SU-DHL-6 (cell line): ENCODE measurements around the gene TMEM69.

Experiments used
- H2AFZ ChIP-seq: fragments of 200-600 bp; sonication (generic); 2 replicates; pipeline ENCODE4 v1.6.1; 2014; ENCODE audit warnings: low read depth, mild to moderate bottlenecking, moderate library complexity, mixed read lengths, antibody characterized with exemption, low read length; ENCODE audit not compliant: severe bottlenecking
- H3F3A ChIP-seq: fragments of 200-600 bp; shearing (Covaris generic); 2 replicates; pipeline ENCODE4 v1.6.0; 2016; ENCODE audit warnings: antibody characterized with exemption, mild to moderate bottlenecking; ENCODE audit not compliant: insufficient read depth
- H3K27ac ChIP-seq: fragments of 200-600 bp; sonication (generic); 2 replicates; pipeline ENCODE4 v1.5.1; 2016; ENCODE audit warnings: low read depth, mild to moderate bottlenecking, low read length, moderate library complexity, mixed read lengths
- H3K27me3 ChIP-seq: fragments of 200-600 bp; sonication (generic), shearing (Covaris generic); 2 replicates; pipeline ENCODE4 v1.6.0; 2014; ENCODE audit warnings: mild to moderate bottlenecking, low read length
- H3K36me3 ChIP-seq: fragments of 200-600 bp; sonication (generic); 2 replicates; pipeline ENCODE4 v1.6.1; 2014; ENCODE audit warnings: mild to moderate bottlenecking, low read length, mixed read lengths
- H3K4me2 ChIP-seq: fragments of 300-600, 200-600 bp; shearing (Covaris generic), sonication (generic); 2 replicates; pipeline ENCODE4 v1.6.0; 2014; ENCODE audit warnings: low read length, low read depth, mild to moderate bottlenecking; ENCODE audit not compliant: poor library complexity, severe bottlenecking
- H3K4me3 ChIP-seq: fragments of 200-600 bp; sonication (generic); 2 replicates; pipeline ENCODE4 v1.5.1; 2014; ENCODE audit warnings: antibody characterized with exemption, low read length, mild to moderate bottlenecking, mixed read lengths; ENCODE audit not compliant: insufficient read depth, poor library complexity, severe bottlenecking
- H3K79me2 ChIP-seq: fragments of 200-600 bp; sonication (generic); 2 replicates; pipeline ENCODE4 v1.6.1; 2014; ENCODE audit warnings: mild to moderate bottlenecking, low read length, moderate library complexity; ENCODE audit not compliant: insufficient read depth
- H3K9ac ChIP-seq: fragments of 200-600 bp; sonication (generic); 2 replicates; pipeline ENCODE4 v1.7.0; 2014; ENCODE audit warnings: mild to moderate bottlenecking, low read length
- H3K9me2 ChIP-seq: fragments of 200-600 bp; sonication (generic); replicated peaks from 2 replicates; pipeline ENCODE4 v1.6.1; 2014; ENCODE audit warnings: low read length; ENCODE audit not compliant: insufficient read depth
- H3K9me3 ChIP-seq: fragments of 200-600 bp; sonication (generic); 2 replicates; pipeline ENCODE4 v1.6.1; 2014; ENCODE audit warnings: low read length, mixed read lengths; ENCODE audit not compliant: insufficient read depth
- H4K20me1 ChIP-seq: fragments of 200-600 bp; sonication (generic); 2 replicates; pipeline ENCODE4 v1.6.1; 2014; ENCODE audit warnings: low read depth, mild to moderate bottlenecking, antibody characterized with exemption, low read length, moderate library complexity, mixed read lengths
- CTCF ChIP-seq: fragments of 200-600 bp; sonication (generic); IDR thresholded peaks from one replicate; pipeline ENCODE4 v1.5.1; 2017; ENCODE audit warnings: antibody characterized with exemption, mild to moderate bottlenecking, low read length, moderate library complexity; ENCODE audit not compliant: insufficient read depth, poor library complexity, severe bottlenecking
- EZH2phosphoT487 ChIP-seq: fragments of 200-600 bp; sonication (generic), shearing (Covaris generic); conservative IDR thresholded peaks from 2 replicates; pipeline ENCODE4 v1.6.1; 2018; ENCODE audit warnings: mild to moderate bottlenecking, antibody characterized with exemption, low read length, moderate library complexity, mixed read lengths

TMEM69 gene

GRCh38 chr1:45654540-45655280 lies 33.3 kb upstream of the TMEM69 start:
- no peaks in the 10 kb centered on the region; the same call in 1 of the 2 replicates for H3F3A ChIP-seq
- H3K36me3 ChIP-seq = peaks cover 68% of the 10 kb centered on the region
- no peak overlapping the region for H2AFZ ChIP-seq
- H3K27me3 ChIP-seq = no peaks in the 10 kb centered on the region
- no peak overlapping the region for H3K27ac ChIP-seq
- no peaks in the 10 kb centered on the region for H4K20me1 ChIP-seq
- no peak overlapping the region for H3K4me3 ChIP-seq
- TF ChIP-seq EZH2phosphoT487 = no peak
- no peak for TF ChIP-seq CTCF
- H3K9me2 ChIP-seq = no peaks in the 10 kb centered on the region
- no peak overlapping the region for H3K9ac ChIP-seq
- peaks cover 37% of the 10 kb centered on the region for H3K79me2 ChIP-seq
- H3K4me2 ChIP-seq = no peak overlapping the region
- H3K9me3 ChIP-seq = no peaks in the 10 kb centered on the region

- TF ChIP-seq EZH2phosphoT487 = no peak
- TF ChIP-seq CTCF = no peak
- H3K36me3 ChIP-seq = peaks cover 63% of the 10 kb centered on the region
- H3K4me2 ChIP-seq = no peak overlapping the region
Observed at GRCh38 chr1:45656573-45657226, 31.3 kb upstream of the TMEM69 start.

GRCh38 chr1:45658171-45658570 lies 29.8 kb upstream of the TMEM69 start:
- Histone ChIP-seq H3F3A (no peaks in the 10 kb centered on the region), H3K79me2 (peaks cover 45% of the 10 kb centered on the region), H3K9ac (no peak overlapping the region), H3K4me2 (no peak overlapping the region), H2AFZ (no peak overlapping the region), H3K36me3 (peaks cover 49% of the 10 kb centered on the region), H3K4me3 (no peak overlapping the region), H4K20me1 (peaks cover 14% of the 10 kb centered on the region), H3K27me3 (no peaks in the 10 kb centered on the region), H3K9me2 (no peaks in the 10 kb centered on the region), H3K27ac (no peak overlapping the region), H3K9me3 (no peaks in the 10 kb centered on the region)
- TF ChIP-seq EZH2phosphoT487 (no peak), CTCF (no peak)

More at GRCh38 chr1:45656573-45657226, 31.3 kb upstream of the TMEM69 start:
- Histone ChIP-seq H3K4me3 (no peak overlapping the region), H3K79me2 (peaks cover 42% of the 10 kb centered on the region), H2AFZ (no peak overlapping the region), H3K9me3 (no peaks in the 10 kb centered on the region), H3K27me3 (no peaks in the 10 kb centered on the region), H3K27ac (no peak overlapping the region), H4K20me1 (0 out of 2 replicates have a peak, but pooled peaks cover 3% of the 10 kb centered on the region), H3K9me2 (no peaks in the 10 kb centered on the region), H3K9ac (no peak overlapping the region), H3F3A (no peaks in the 10 kb centered on the region)
